ENCODE results near the gene TNNI2. TPM values are rescaled to one million over a fixed set of nuclear protein-coding genes. Genes with fewer than 3 reads are reported as not detected.

TNNI2 gene
- total RNA-seq, 1 donor, result not detected

GRCh38 chr11:1868056-1868635 lies 29.4 kb downstream of the TNNI2 start:
- TF ChIP-seq CTCF (IDR thresholded peaks at IDR 0.05; ENCODE audit: insufficient read depth, low read depth, low read length), result no peak
- H3K4me3 ChIP-seq (ENCODE audit: low read depth, low read length), result no peak overlapping the region
- no peak for DNase-seq (ENCODE audit: low read depth)

- no peak for TF ChIP-seq CTCF (IDR thresholded peaks at IDR 0.05; ENCODE audit: insufficient read depth, low read depth, low read length)
- DNase-seq (ENCODE audit: low read depth), result no peak
- peak overlapping the region; percentile 39 for H3K4me3 ChIP-seq (ENCODE audit: low read depth, low read length)
These were observed 30.0 kb downstream of the TNNI2 start for GRCh38 chr11:1868636-1869291.

- peak; percentile 19 for TF ChIP-seq CTCF (IDR thresholded peaks at IDR 0.05; ENCODE audit: insufficient read depth, low read depth, low read length)
- no peak for DNase-seq (ENCODE audit: low read depth)
- H3K4me3 ChIP-seq (ENCODE audit: low read depth, low read length), result peak overlapping the region; percentile 39
These were observed 30.9 kb downstream of the TNNI2 start for GRCh38 chr11:1869427-1870325.

- no peak overlapping the region for H3K4me3 ChIP-seq (ENCODE audit: low read depth, low read length)
- no peak for DNase-seq (ENCODE audit: low read depth)
- no peak for TF ChIP-seq CTCF (IDR thresholded peaks at IDR 0.05; ENCODE audit: insufficient read depth, low read depth, low read length)
These were observed 31.5 kb downstream of the TNNI2 start for GRCh38 chr11:1870326-1870696.

GRCh38 chr11:1870721-1871466 lies 32.1 kb downstream of the TNNI2 start:
- TF ChIP-seq CTCF (IDR thresholded peaks at IDR 0.05; ENCODE audit: insufficient read depth, low read depth, low read length), result no peak
- H3K4me3 ChIP-seq (ENCODE audit: low read depth, low read length), result peak overlapping the region; percentile 52
- DNase-seq (ENCODE audit: low read depth), result peak; percentile 66

GRCh38 chr11:1871531-1871930 lies 32.8 kb downstream of the TNNI2 start:
- no peak for TF ChIP-seq CTCF (IDR thresholded peaks at IDR 0.05; ENCODE audit: insufficient read depth, low read depth, low read length)
- DNase-seq (ENCODE audit: low read depth), result no peak
- H3K4me3 ChIP-seq (ENCODE audit: low read depth, low read length), result peak overlapping the region; percentile 52
